CD4-positive, alpha-beta T cell treated with Interleukin-12 subunit alpha and Interleukin-12 subunit beta, for 1 hour (primary cell): Measurements from ENCODE around the gene MATK.

Source experiments
- DNase-seq: peaks from one replicate; pipeline ENCODE4 v3.0.0-alpha.2; 2020

The MATK gene

GRCh38 chr19:3746371-3747056 is 39.7 kb downstream of the MATK start:
- DNase-seq: no peak

GRCh38 chr19:3745363-3746045 is 40.7 kb downstream of the MATK start:
- DNase-seq: no peak

- no peak for DNase-seq
Observed at GRCh38 chr19:3743486-3743885, 42.7 kb downstream of the MATK start.

- no peak for DNase-seq
Observed at GRCh38 chr19:3740431-3740830, 45.8 kb downstream of the MATK start.

- no peak for DNase-seq
Observed at GRCh38 chr19:3738477-3739220, 47.5 kb downstream of the MATK start.

GRCh38 chr19:3737487-3738205 is 48.5 kb downstream of the MATK start:
- DNase-seq: no peak

- DNase-seq: no peak
Observed at GRCh38 chr19:3736106-3736724, 50.0 kb downstream of the MATK start.

GRCh38 chr19:3734310-3734600 is 51.9 kb downstream of the MATK start:
- no peak for DNase-seq

- DNase-seq: no peak
Observed at GRCh38 chr19:3733549-3734309, 52.5 kb downstream of the MATK start.

- no peak for DNase-seq
Observed at GRCh38 chr19:3732108-3732507, 54.1 kb downstream of the MATK start.

- DNase-seq: no peak
Observed at GRCh38 chr19:3730457-3730958, 55.7 kb downstream of the MATK start.
